ENCODE results near the gene QSOX1. TPM values are rescaled to one million over a fixed set of nuclear protein-coding genes. Genes with fewer than 3 reads are reported as not detected.

Gene QSOX1
- total and polyA plus RNA-seq, 2 of the 4 experiments (the other 2 are of a cell fraction): 102 to 791 TPM

GRCh38 chr1:180246579-180246978 is 91.9 kb downstream of the QSOX1 start:
- no peak overlapping the region for H3K4me2 ChIP-seq (ENCODE audit: low read depth, low read length)
- no peak overlapping the region for H2BK5ac ChIP-seq (ENCODE audit: low read depth, low read length, poor library complexity, severe bottlenecking)
- DNase-seq (no peak), ATAC-seq (ENCODE audit: low read depth) (no peak)
- H3K4me3 ChIP-seq (ENCODE audit: insufficient read depth, low read depth, low read length): no peak overlapping the region
- no peak overlapping the region for H2BK15ac ChIP-seq (ENCODE audit: low read depth, low read length)
- H2AK5ac ChIP-seq (ENCODE audit: low read depth, low read length): no peak overlapping the region
- in situ Hi-C loops (cut with MboI; ENCODE audit: low sequenced_read_pairs): no loop called here
- H3K56ac ChIP-seq (ENCODE audit: extremely low read depth, insufficient read depth, low read length): no peak overlapping the region
- no TSS peak for BruUV-seq (replicated peaks)
- peaks cover 4% of the 10 kb centered on the region; the same call in 1 of the 2 replicates for H3K4me1 ChIP-seq (ENCODE audit: control insufficient read depth, insufficient read depth, low read length)
- TF ChIP-seq ELK1 (IDR thresholded peaks at IDR 0.05; ENCODE audit: borderline replicate concordance, low read depth, low read length): no peak
- TF ChIP-seq RCOR1 (IDR thresholded peaks at IDR 0.05; ENCODE audit: insufficient replicate concordance, low read length): no peak
- no peak for TF ChIP-seq MAZ (IDR thresholded peaks at IDR 0.05; ENCODE audit: borderline replicate concordance, low read depth, low read length)
- no peak for TF ChIP-seq CEBPB (IDR thresholded peaks at IDR 0.05; ENCODE audit: low read depth, low read length)
- TF ChIP-seq USF2 (IDR thresholded peaks at IDR 0.05; ENCODE audit: low read depth, low read length): no peak
- TF ChIP-seq BHLHE40 (IDR thresholded peaks at IDR 0.05; ENCODE audit: low read depth, low read length): no peak
- no peak for TF ChIP-seq NFE2L2 (IDR thresholded peaks at IDR 0.05; ENCODE audit: low read depth, low read length)
- no peak for TF ChIP-seq SMC3 (IDR thresholded peaks at IDR 0.05; ENCODE audit: low read depth, low read length)
- no peak for TF ChIP-seq POLR2A (IDR thresholded peaks at IDR 0.05; ENCODE audit: low read depth, low read length)
- no peak for TF ChIP-seq RFX5 (IDR thresholded peaks at IDR 0.05; ENCODE audit: low read depth, low read length)
- TF ChIP-seq MAFK (IDR thresholded peaks at IDR 0.05; ENCODE audit: low read depth, low read length): no peak
- TF ChIP-seq, protein P1, sequence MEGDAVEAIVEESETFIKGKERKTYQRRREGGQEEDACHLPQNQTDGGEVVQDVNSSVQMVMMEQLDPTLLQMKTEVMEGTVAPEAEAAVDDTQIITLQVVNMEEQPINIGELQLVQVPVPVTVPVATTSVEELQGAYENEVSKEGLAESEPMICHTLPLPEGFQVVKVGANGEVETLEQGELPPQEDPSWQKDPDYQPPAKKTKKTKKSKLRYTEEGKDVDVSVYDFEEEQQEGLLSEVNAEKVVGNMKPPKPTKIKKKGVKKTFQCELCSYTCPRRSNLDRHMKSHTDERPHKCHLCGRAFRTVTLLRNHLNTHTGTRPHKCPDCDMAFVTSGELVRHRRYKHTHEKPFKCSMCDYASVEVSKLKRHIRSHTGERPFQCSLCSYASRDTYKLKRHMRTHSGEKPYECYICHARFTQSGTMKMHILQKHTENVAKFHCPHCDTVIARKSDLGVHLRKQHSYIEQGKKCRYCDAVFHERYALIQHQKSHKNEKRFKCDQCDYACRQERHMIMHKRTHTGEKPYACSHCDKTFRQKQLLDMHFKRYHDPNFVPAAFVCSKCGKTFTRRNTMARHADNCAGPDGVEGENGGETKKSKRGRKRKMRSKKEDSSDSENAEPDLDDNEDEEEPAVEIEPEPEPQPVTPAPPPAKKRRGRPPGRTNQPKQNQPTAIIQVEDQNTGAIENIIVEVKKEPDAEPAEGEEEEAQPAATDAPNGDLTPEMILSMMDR (conservative IDR thresholded peaks at IDR 0.05; ENCODE audit: low read depth, low read length): no peak
- no peak for TF ChIP-seq RAD21 (IDR thresholded peaks at IDR 0.05; ENCODE audit: low read length)
- no peak for TF ChIP-seq FOS (IDR thresholded peaks at IDR 0.05; ENCODE audit: low read depth, low read length)
- TF ChIP-seq CHD1 (IDR thresholded peaks at IDR 0.05; ENCODE audit: low read depth, low read length): no peak
- no peak for TF ChIP-seq MXI1 (IDR thresholded peaks at IDR 0.05; ENCODE audit: borderline replicate concordance, low read depth, low read length)
- no peak overlapping the region for H3K27ac ChIP-seq (ENCODE audit: insufficient read depth, low read length)
- no peaks in the 10 kb centered on the region for H3K79me1 ChIP-seq (ENCODE audit: low read depth in 1 of 2, low read length in 2 of 2)
- no peak overlapping the region for H3K14ac ChIP-seq (replicated peaks; ENCODE audit: low read depth, low read length)
- H3K9ac ChIP-seq (ENCODE audit: low read depth, low read length): no peak overlapping the region
- no peak overlapping the region for H3K23ac ChIP-seq (ENCODE audit: low read depth, low read length)
- H2BK20ac ChIP-seq (ENCODE audit: low read depth, low read length): no peak overlapping the region
- 75% methylated on average over 2 of the region's 5 CpGs; no CpG with 5 or more reads in 1 of the 2 experiments for WGBS, 2 experiments (ENCODE audit: extremely low coverage in 2 of 2, insufficient read length in 1 of 2)
- no peak overlapping the region for H4K8ac ChIP-seq (ENCODE audit: low read depth in 2 of 2, low read length in 2 of 2)
- intact Hi-C loops (cut with micrococcal nuclease): no loop called here
- dilution Hi-C loops (cut with HindIII; ENCODE audit: low sequenced_read_pairs, unreplicated experiment): no loop called here
- no peak overlapping the region for H3K18ac ChIP-seq (ENCODE audit: low read depth, low read length)
- no peaks in the 10 kb centered on the region for H4K20me1 ChIP-seq (ENCODE audit: insufficient read depth, low read length)
- no peak overlapping the region for H4K5ac ChIP-seq (ENCODE audit: low read depth, low read length)
- no peak overlapping the region for H2AK9ac ChIP-seq (replicated peaks; ENCODE audit: low read depth, low read length, poor library complexity)
- peaks cover 4% of the 10 kb centered on the region; the same call in 1 of the 2 replicates for H3K9me1 ChIP-seq (ENCODE audit: insufficient read depth, low read length)
- H3K9me3 ChIP-seq (ENCODE audit: control insufficient read depth, insufficient read depth, low read length): no peaks in the 10 kb centered on the region
- H2BK120ac ChIP-seq (ENCODE audit: low read depth, low read length): no peak overlapping the region
- POLR2A ChIA-PET (ENCODE audit: unreplicated experiment): no interaction called here
- H4K91ac ChIP-seq (ENCODE audit: insufficient read depth, low read depth, low read length): no peak overlapping the region
- H2AFZ ChIP-seq (replicated peaks; ENCODE audit: low read length, poor library complexity): no peak overlapping the region
- H3K4ac ChIP-seq (ENCODE audit: low read depth, low read length): no peak overlapping the region
- CTCF ChIA-PET: no interaction called here
- no peaks in the 10 kb centered on the region for H3K36me3 ChIP-seq (ENCODE audit: control insufficient read depth, insufficient read depth, low read length)
- peaks cover 23% of the 10 kb centered on the region for H3K27me3 ChIP-seq (ENCODE audit: control insufficient read depth, insufficient read depth, low read length)
